HEK293 (cell line): ENCODE results near the gene TTC27.

Source experiments
- CTCF ChIA-PET: fragments of 350-600 bp; formaldehyde crosslinking; extraction: SDS; loops from one replicate; lab custom pipeline; 2021; ENCODE audit warnings: antibody characterized with exemption; lab: Yijun Ruan, JAX
- POLR2A ChIA-PET: fragments of 300-600 bp; formaldehyde crosslinking; extraction: SDS; loops from one replicate; lab custom pipeline; 2020; ENCODE audit warnings: antibody characterized with exemption, inconsistent platforms; lab: Yijun Ruan, JAX
- H3K27ac ChIP-seq: fragments of 200-500 bp; sonication (Bioruptor generic); 2 replicates; pipeline ENCODE4 v1.5.1; 2014; ENCODE audit warnings: low read depth, low read length, control low read depth, inconsistent platforms; ENCODE audit errors: extremely low read depth
- H3K36me3 ChIP-seq, 2 experiments: fragments of 200-500 bp in 1 of 2; sonication (Bioruptor generic) in 1 of 2; 1 replicate in 1 of 2; 2 replicates in 1 of 2; pipeline ENCODE4 v1.5.1; 2014 to 2017; ENCODE audit warnings: inconsistent platforms in 2 of 2, low read length in 2 of 2; ENCODE audit not compliant: control insufficient read depth in 2 of 2, insufficient read depth in 1 of 2
- H3K4me1 ChIP-seq: fragments of 200-500 bp; sonication (Bioruptor generic); 2 replicates; pipeline ENCODE4 v1.5.1; 2014; ENCODE audit warnings: mild to moderate bottlenecking, low read length, inconsistent platforms; ENCODE audit not compliant: control insufficient read depth, insufficient read depth
- H3K4me3 ChIP-seq: 2 replicates; pipeline ENCODE4 v1.5.1; 2011; ENCODE audit warnings: low read depth, mild to moderate bottlenecking, control low read depth, low read length, moderate library complexity
- H3K9me3 ChIP-seq: fragments of 200-500 bp; sonication (Bioruptor generic); 2 replicates; pipeline ENCODE4 v1.5.1; 2014; ENCODE audit warnings: low read depth, low read length, inconsistent platforms; ENCODE audit not compliant: control insufficient read depth, insufficient read depth
- GFI1B ChIP-seq: fragments of 450-650 bp; formaldehyde crosslinking; IDR thresholded peaks from 2 replicates; pipeline ENCODE4 v1.5.1; 2016; ENCODE audit warnings: missing biosample characterization, missing genetic modification characterization
- HOXA7 ChIP-seq: sonication (generic); formaldehyde crosslinking; IDR thresholded peaks from 2 replicates; pipeline ENCODE4 v1.8.1; 2022; ENCODE audit warnings: missing genetic modification reagents, borderline replicate concordance
- MEIS1 ChIP-seq: sonication (generic); formaldehyde crosslinking; IDR thresholded peaks from 2 replicates; pipeline ENCODE4 v1.8.1; 2022; ENCODE audit warnings: missing genetic modification reagents, mild to moderate bottlenecking, borderline replicate concordance
- OVOL3 ChIP-seq: fragments of 450-650 bp; formaldehyde crosslinking; IDR thresholded peaks from 2 replicates; pipeline ENCODE4 v1.5.1; 2016; ENCODE audit warnings: missing biosample characterization, missing genetic modification characterization
- SCRT2 ChIP-seq: fragments of 450-650 bp; formaldehyde crosslinking; IDR thresholded peaks from 2 replicates; pipeline ENCODE4 v1.5.1; 2016; ENCODE audit warnings: missing biosample characterization, missing genetic modification characterization
- ZBTB48 ChIP-seq: fragments of 450-650 bp; formaldehyde crosslinking; IDR thresholded peaks from 2 replicates; pipeline ENCODE4 v1.5.1; 2016; ENCODE audit warnings: missing biosample characterization, missing genetic modification characterization
- ZBTB8A ChIP-seq: fragments of 450-650 bp; formaldehyde crosslinking; IDR thresholded peaks from 2 replicates; pipeline ENCODE4 v1.5.1; 2016; ENCODE audit warnings: missing biosample characterization, missing genetic modification characterization
- ZEB2 ChIP-seq: fragments of 450-650 bp; formaldehyde crosslinking; IDR thresholded peaks from 2 replicates; pipeline ENCODE4 v1.5.1; 2016; ENCODE audit warnings: missing biosample characterization, missing genetic modification characterization
- ZFP3 ChIP-seq: fragments of 450-650 bp; formaldehyde crosslinking; IDR thresholded peaks from 2 replicates; pipeline ENCODE4 v1.5.1; 2016; ENCODE audit warnings: low read depth, missing biosample characterization, missing genetic modification characterization
- ZIC2 ChIP-seq: fragments of 450-650 bp; formaldehyde crosslinking; IDR thresholded peaks from 2 replicates; pipeline ENCODE4 v1.5.1; 2016; ENCODE audit warnings: missing biosample characterization, missing genetic modification characterization
- ZNF16 ChIP-seq: fragments of 450-650 bp; formaldehyde crosslinking; IDR thresholded peaks from 2 replicates; pipeline ENCODE4 v1.5.1; 2016; ENCODE audit warnings: low read depth, missing biosample characterization, missing genetic modification characterization
- ZNF174 ChIP-seq: fragments of 450-650 bp; formaldehyde crosslinking; IDR thresholded peaks from 2 replicates; pipeline ENCODE4 v1.5.0; 2017; ENCODE audit warnings: missing biosample characterization, mild to moderate bottlenecking, missing genetic modification characterization
- ZNF175 ChIP-seq: fragments of 450-650 bp; formaldehyde crosslinking; IDR thresholded peaks from 2 replicates; pipeline ENCODE4 v1.5.1; 2016; ENCODE audit warnings: missing biosample characterization, missing genetic modification characterization
- ZNF211 ChIP-seq: fragments of 450-650 bp; formaldehyde crosslinking; IDR thresholded peaks from 2 replicates; pipeline ENCODE4 v1.5.1; 2016; ENCODE audit warnings: low read depth, missing biosample characterization, missing genetic modification characterization
- ZNF214 ChIP-seq: fragments of 450-650 bp; formaldehyde crosslinking; IDR thresholded peaks from 2 replicates; pipeline ENCODE4 v1.5.1; 2017; ENCODE audit warnings: missing biosample characterization, mild to moderate bottlenecking, missing genetic modification characterization, borderline replicate concordance
- ZNF292 ChIP-seq: fragments of 450-650 bp; formaldehyde crosslinking; IDR thresholded peaks from 2 replicates; pipeline ENCODE4 v1.5.1; 2016; ENCODE audit warnings: low read depth, missing biosample characterization, missing genetic modification characterization, borderline replicate concordance
- ZNF311 ChIP-seq: fragments of 450-650 bp; formaldehyde crosslinking; IDR thresholded peaks from 2 replicates; pipeline ENCODE4 v1.5.1; 2017; ENCODE audit warnings: missing biosample characterization, missing genetic modification characterization, borderline replicate concordance
- ZNF324 ChIP-seq: fragments of 450-650 bp; formaldehyde crosslinking; IDR thresholded peaks from 2 replicates; pipeline ENCODE4 v1.5.1; 2016; ENCODE audit warnings: missing biosample characterization, missing genetic modification characterization
- ZNF394 ChIP-seq: fragments of 450-650 bp; formaldehyde crosslinking; IDR thresholded peaks from 2 replicates; pipeline ENCODE4 v1.5.1; 2016; ENCODE audit warnings: missing biosample characterization, missing genetic modification characterization, mild to moderate bottlenecking, moderate library complexity, borderline replicate concordance
- ZNF433 ChIP-seq: fragments of 450-650 bp; formaldehyde crosslinking; IDR thresholded peaks from 2 replicates; pipeline ENCODE4 v1.5.1; 2016; ENCODE audit warnings: missing biosample characterization, missing genetic modification characterization, low read depth
- ZNF530 ChIP-seq: fragments of 450-650 bp; formaldehyde crosslinking; IDR thresholded peaks from 2 replicates; pipeline ENCODE4 v1.5.1; 2016; ENCODE audit warnings: low read depth, missing biosample characterization, missing genetic modification characterization
- ZNF639 ChIP-seq: fragments of 450-650 bp; formaldehyde crosslinking; IDR thresholded peaks from 2 replicates; pipeline ENCODE4 v1.5.1; 2016; ENCODE audit warnings: missing biosample characterization, missing genetic modification characterization
- ZNF654 ChIP-seq: fragments of 450-650 bp; formaldehyde crosslinking; IDR thresholded peaks from 2 replicates; pipeline ENCODE4 v1.5.1; 2016; ENCODE audit warnings: low read depth, missing biosample characterization, missing genetic modification characterization
- ZNF747 ChIP-seq: fragments of 450-650 bp; formaldehyde crosslinking; IDR thresholded peaks from 2 replicates; pipeline ENCODE4 v1.5.1; 2016; ENCODE audit warnings: missing biosample characterization, missing genetic modification characterization
- ZNF785 ChIP-seq: fragments of 450-650 bp; formaldehyde crosslinking; IDR thresholded peaks from 2 replicates; pipeline ENCODE4 v1.5.1; 2016; ENCODE audit warnings: missing biosample characterization, missing genetic modification characterization
- TF ChIP-seq, protein P1 (sequence below): fragments of 450-650 bp; formaldehyde crosslinking; IDR thresholded peaks from 2 replicates; pipeline ENCODE4 v1.5.1; 2016; ENCODE audit warnings: missing biosample characterization, missing genetic modification characterization
- TF ChIP-seq, protein P2 (sequence below): fragments of 450-650 bp; formaldehyde crosslinking; IDR thresholded peaks from 2 replicates; pipeline ENCODE4 v1.5.1; 2016; ENCODE audit warnings: missing biosample characterization, missing genetic modification characterization
- TF ChIP-seq, protein P3 (sequence below): fragments of 450-650 bp; formaldehyde crosslinking; IDR thresholded peaks from 2 replicates; pipeline ENCODE4 v1.5.1; 2017; ENCODE audit warnings: missing biosample characterization, mild to moderate bottlenecking, missing genetic modification characterization, moderate library complexity

The TTC27 gene

GRCh38 chr2:32760628-32761027 lies 132.8 kb downstream of the TTC27 start:
- no peak for TF ChIP-seq ZNF394 (tag by site-specific recombination)
- TF ChIP-seq ZNF654 (tag by site-specific recombination): no peak
- TF ChIP-seq, protein P1, sequence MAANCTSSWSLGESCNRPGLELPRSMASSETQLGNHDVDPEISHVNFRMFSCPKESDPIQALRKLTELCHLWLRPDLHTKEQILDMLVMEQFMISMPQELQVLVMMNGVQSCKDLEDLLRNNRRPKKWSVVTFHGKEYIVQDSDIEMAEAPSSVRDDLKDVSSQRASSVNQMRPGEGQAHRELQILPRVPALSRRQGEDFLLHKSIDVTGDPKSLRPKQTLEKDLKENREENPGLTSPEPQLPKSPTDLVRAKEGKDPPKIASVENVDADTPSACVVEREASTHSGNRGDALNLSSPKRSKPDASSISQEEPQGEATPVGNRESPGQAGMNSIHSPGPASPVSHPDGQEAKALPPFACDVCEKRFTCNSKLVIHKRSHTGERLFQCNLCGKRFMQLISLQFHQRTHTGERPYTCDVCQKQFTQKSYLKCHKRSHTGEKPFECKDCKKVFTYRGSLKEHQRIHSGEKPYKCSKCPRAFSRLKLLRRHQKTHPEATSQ: no peak
- no peak for TF ChIP-seq GFI1B (tag by site-specific recombination)
- no peak for TF ChIP-seq ZNF214 (tag by site-specific recombination)
- TF ChIP-seq, protein P2, sequence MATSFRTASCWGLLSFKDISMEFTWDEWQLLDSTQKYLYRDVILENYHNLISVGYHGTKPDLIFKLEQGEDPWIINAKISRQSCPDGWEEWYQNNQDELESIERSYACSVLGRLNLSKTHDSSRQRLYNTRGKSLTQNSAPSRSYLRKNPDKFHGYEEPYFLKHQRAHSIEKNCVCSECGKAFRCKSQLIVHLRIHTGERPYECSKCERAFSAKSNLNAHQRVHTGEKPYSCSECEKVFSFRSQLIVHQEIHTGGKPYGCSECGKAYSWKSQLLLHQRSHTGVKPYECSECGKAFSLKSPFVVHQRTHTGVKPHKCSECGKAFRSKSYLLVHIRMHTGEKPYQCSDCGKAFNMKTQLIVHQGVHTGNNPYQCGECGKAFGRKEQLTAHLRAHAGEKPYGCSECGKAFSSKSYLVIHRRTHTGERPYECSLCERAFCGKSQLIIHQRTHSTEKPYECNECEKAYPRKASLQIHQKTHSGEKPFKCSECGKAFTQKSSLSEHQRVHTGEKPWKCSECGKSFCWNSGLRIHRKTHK (tag by site-specific recombination): no peak
- TF ChIP-seq ZNF324 (tag by site-specific recombination): no peak
- no peak for TF ChIP-seq ZNF292
- no peak for TF ChIP-seq ZNF747 (tag by site-specific recombination)
- TF ChIP-seq SCRT2: no peak
- no peak for TF ChIP-seq ZBTB48
- no peak for TF ChIP-seq ZEB2 (tag by site-specific recombination)
- TF ChIP-seq ZNF433 (tag by site-specific recombination): no peak
- TF ChIP-seq OVOL3: no peak
- TF ChIP-seq MEIS1: no peak
- no peak for TF ChIP-seq ZNF175 (tag by site-specific recombination)
- Histone ChIP-seq H3K27ac (no peak overlapping the region), H3K4me3 (no peak overlapping the region), H3K9me3 (no peaks in the 10 kb centered on the region), H3K36me3 (peaks cover 0 to 5% of the 10 kb centered on the region in 2 experiments; a peak in 1 of 3 replicates), H3K4me1 (no peaks in the 10 kb centered on the region)
- ChIA-PET CTCF (no interaction called here), POLR2A (no interaction called here)

- Histone ChIP-seq H3K27ac (no peak overlapping the region), H3K36me3 (peaks cover 0 to 4% of the 10 kb centered on the region in 2 experiments; a peak in 1 of 3 replicates), H3K4me1 (no peaks in the 10 kb centered on the region), H3K9me3 (no peaks in the 10 kb centered on the region), H3K4me3 (no peak overlapping the region)
- TF ChIP-seq, protein P3, sequence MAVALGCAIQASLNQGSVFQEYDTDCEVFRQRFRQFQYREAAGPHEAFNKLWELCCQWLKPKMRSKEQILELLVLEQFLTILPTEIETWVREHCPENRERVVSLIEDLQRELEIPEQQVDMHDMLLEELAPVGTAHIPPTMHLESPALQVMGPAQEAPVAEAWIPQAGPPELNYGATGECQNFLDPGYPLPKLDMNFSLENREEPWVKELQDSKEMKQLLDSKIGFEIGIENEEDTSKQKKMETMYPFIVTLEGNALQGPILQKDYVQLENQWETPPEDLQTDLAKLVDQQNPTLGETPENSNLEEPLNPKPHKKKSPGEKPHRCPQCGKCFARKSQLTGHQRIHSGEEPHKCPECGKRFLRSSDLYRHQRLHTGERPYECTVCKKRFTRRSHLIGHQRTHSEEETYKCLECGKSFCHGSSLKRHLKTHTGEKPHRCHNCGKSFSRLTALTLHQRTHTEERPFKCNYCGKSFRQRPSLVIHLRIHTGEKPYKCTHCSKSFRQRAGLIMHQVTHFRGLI: peak; percentile 52; the same call in 1 of the 2 replicates
- TF ChIP-seq ZNF16 (tag by site-specific recombination): no peak
- POLR2A ChIA-PET: no interaction called here
- CTCF ChIA-PET: no interaction called here
These were observed 140.7 kb downstream of the TTC27 start for GRCh38 chr2:32768387-32769174.

DNA sequence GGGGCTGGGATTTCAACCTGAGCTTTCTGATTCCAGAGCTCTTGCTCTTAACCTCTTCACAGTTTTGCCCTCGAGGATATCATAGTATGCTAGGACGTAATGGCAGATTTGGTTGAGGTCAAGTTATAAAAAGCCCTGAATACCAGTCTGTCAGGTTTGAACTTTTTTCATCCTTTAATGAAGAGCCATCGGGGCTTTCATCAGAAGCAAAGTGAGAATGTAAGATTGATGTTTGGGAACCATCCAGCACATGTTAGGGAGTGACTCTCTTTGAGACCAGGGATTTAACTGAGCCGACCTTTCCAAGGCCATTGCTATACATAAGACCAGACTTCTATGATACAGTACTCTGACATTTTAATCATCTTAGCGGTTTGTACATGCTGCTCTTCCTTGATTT lies 142.5 kb downstream of the TTC27 start:
- peaks cover 0 to 4% of the 10 kb centered on the region in 2 experiments; a peak in 1 of 3 replicates for H3K36me3 ChIP-seq
- CTCF ChIA-PET: interaction anchor here (0.7 kb wide), 2 partner anchors 103 to 205 kb away, joined by 3 read pairs; no protein-coding TSS in a partner anchor
- H3K27ac ChIP-seq: no peak overlapping the region
- H3K9me3 ChIP-seq: no peaks in the 10 kb centered on the region
- no peak overlapping the region for H3K4me3 ChIP-seq
- POLR2A ChIA-PET: no interaction called here
- no peaks in the 10 kb centered on the region for H3K4me1 ChIP-seq
- TF ChIP-seq ZNF211 (tag by site-specific recombination): no peak
- no peak for TF ChIP-seq ZNF311 (tag by site-specific recombination)
- TF ChIP-seq ZNF174: no peak
- no peak for TF ChIP-seq ZFP3 (tag by site-specific recombination)
- TF ChIP-seq ZNF639 (tag by site-specific recombination): no peak
- TF ChIP-seq ZIC2 (tag by site-specific recombination): no peak
- no peak for TF ChIP-seq ZBTB8A (tag by site-specific recombination)
- no peak for TF ChIP-seq ZNF785 (tag by site-specific recombination)
- no peak for TF ChIP-seq HOXA7 (CRISPR knock-in tag)
- no peak for TF ChIP-seq ZNF530 (tag by site-specific recombination)
